SK-N-SH (cell line): ENCODE measurements around the gene LDB3.

Experiments
- CTCF ChIP-seq: fragments of 200-600 bp; sonication (generic); IDR thresholded peaks from 2 replicates; pipeline ENCODE4 v1.6.1; 2017; ENCODE audit warnings: antibody characterized with exemption, mild to moderate bottlenecking, moderate library complexity
- EP300 ChIP-seq, 2 experiments: IDR thresholded peaks; 2 replicates each; pipeline versions ENCODE4 v1.4.0 to v1.6.1; 2012; ENCODE audit warnings: borderline replicate concordance in 1 of 2, low read depth in 1 of 2, low read length in 1 of 2
- MAX ChIP-seq: IDR thresholded peaks from 2 replicates; pipeline ENCODE4 v1.4.0; 2012; ENCODE audit warnings: low read depth

GRCh38 chr10:86718556-86718955 is 50.2 kb downstream of the LDB3 start:
- TF ChIP-seq CTCF (no peak), MAX (no peak), EP300 (IDR thresholded peaks at IDR 0.05; ENCODE audit: borderline replicate concordance in 1 of 2, low read depth in 1 of 2, low read length in 1 of 2) (no peak)
